Liver (tissue), 9 donors: ENCODE data around the gene MBLAC1. TPM values are rescaled to one million over a fixed set of nuclear protein-coding genes. Genes with fewer than 3 reads are reported as not detected.

Experiments used
- DNase-seq: peaks from one replicate; pipeline ENCODE4 v3.0.0-alpha.2; 2017; ENCODE audit warnings: low spot score
- H3K27ac ChIP-seq, 2 donors: one replicate each; pipeline ENCODE4 v1.7.0; 2013; ENCODE audit warnings: inconsistent platforms in 2 of 2, low read length in 2 of 2, control low read depth in 1 of 2, low read depth in 1 of 2, mild to moderate bottlenecking in 1 of 2
- H3K27me3 ChIP-seq, 4 donors: one replicate each; pipeline versions ENCODE4 v1.6.1 to v1.7.0; 2013; ENCODE audit warnings: low read length in 3 of 4, inconsistent platforms in 1 of 4, mild to moderate bottlenecking in 1 of 4, moderate library complexity in 1 of 4; ENCODE audit not compliant: control insufficient read depth in 4 of 4, insufficient read depth in 4 of 4
- H3K36me3 ChIP-seq, 4 donors: one replicate each; pipeline versions ENCODE4 v1.6.1 to v1.7.0; 2013; ENCODE audit warnings: low read length in 3 of 4, mild to moderate bottlenecking in 3 of 4, low read depth in 1 of 4, moderate library complexity in 1 of 4; ENCODE audit not compliant: control insufficient read depth in 4 of 4, insufficient read depth in 3 of 4
- H3K4me1 ChIP-seq, 4 donors: one replicate each; pipeline versions ENCODE4 v1.6.1 to v1.7.0; 2013; ENCODE audit warnings: low read length in 3 of 4, mild to moderate bottlenecking in 3 of 4, moderate library complexity in 1 of 4; ENCODE audit not compliant: control insufficient read depth in 4 of 4, insufficient read depth in 4 of 4
- H3K4me3 ChIP-seq, 3 donors: one replicate each; pipeline versions ENCODE4 v1.6.1 to v1.7.0; 2013; ENCODE audit warnings: low read length in 3 of 3, control low read depth in 1 of 3, low read depth in 1 of 3, mild to moderate bottlenecking in 1 of 3
- H3K9ac ChIP-seq, 2 donors: one replicate each; pipeline ENCODE4 v1.7.0; 2013; ENCODE audit warnings: low read length in 2 of 2, mild to moderate bottlenecking in 2 of 2, moderate library complexity in 2 of 2, control low read depth in 1 of 2, low read depth in 1 of 2
- H3K9me3 ChIP-seq, 4 donors: one replicate each; pipeline versions ENCODE4 v1.6.1 to v1.7.0; 2013; ENCODE audit warnings: low read length in 3 of 4; ENCODE audit not compliant: control insufficient read depth in 4 of 4
- FOXA1 ChIP-seq: IDR thresholded peaks from 2 replicates; pipeline ENCODE4 v1.6.1; 2016; ENCODE audit warnings: antibody characterized with exemption
- FOXA2 ChIP-seq: IDR thresholded peaks from 2 replicates; pipeline ENCODE4 v1.6.1; 2016; ENCODE audit warnings: antibody characterized with exemption
- GABPA ChIP-seq, 2 donors: IDR thresholded peaks in 1 of 2; conservative IDR thresholded peaks in 1 of 2; 2 replicates each; pipeline ENCODE4 v1.6.1; 2016; ENCODE audit warnings: antibody characterized with exemption in 2 of 2, mild to moderate bottlenecking in 1 of 2, moderate library complexity in 1 of 2
- HNF4A ChIP-seq, 2 donors: conservative IDR thresholded peaks; 2 replicates each; pipeline ENCODE4 v1.6.1; 2016; ENCODE audit warnings: antibody characterized with exemption in 2 of 2, mild to moderate bottlenecking in 2 of 2
- JUND ChIP-seq, 2 donors: IDR thresholded peaks; 2 replicates each; pipeline ENCODE4 v1.6.1; 2016; ENCODE audit warnings: antibody characterized with exemption in 2 of 2
- RXRA ChIP-seq, 2 donors: IDR thresholded peaks; 2 replicates each; pipeline ENCODE4 v1.6.1; 2017 to 2018; ENCODE audit warnings: antibody characterized with exemption in 2 of 2, mild to moderate bottlenecking in 1 of 2
- SP1 ChIP-seq: IDR thresholded peaks from 2 replicates; pipeline ENCODE4 v1.6.1; 2018; ENCODE audit warnings: antibody characterized with exemption, mild to moderate bottlenecking
- TAF1 ChIP-seq: conservative IDR thresholded peaks from 2 replicates; pipeline ENCODE4 v1.6.1; 2016; ENCODE audit warnings: antibody characterized with exemption, mild to moderate bottlenecking
- YY1 ChIP-seq: IDR thresholded peaks from 2 replicates; pipeline ENCODE4 v1.6.1; 2016; ENCODE audit warnings: antibody characterized with exemption, mild to moderate bottlenecking
- WGBS: extraction: QIAGEN DNeasy Blood & Tissue Kit; methylation state at CpG from one replicate; pipeline ENCODE4 v1.1.7; 2013; 5-methylcytosine and 5-hydroxymethylcytosine counted together
- polyA plus RNA-seq, 2 donors: library from polyadenylated mRNA; stranded (reverse) in 1 of 2; unstranded in 1 of 2; fragments of 200-250 nt in 1 of 2; fragments of >200 nt in 1 of 2; fragmentation: Nextera tagmentation in 1 of 2; extraction: Ambion mirVana in 1 of 2; gene quantifications; one replicate each; pipeline versions ENCODE4 v1.2.1 to v1.2.3, GENCODE V29; 2013 to 2015
- total RNA-seq, 2 donors: library from RNA; depleted of rRNA; stranded (reverse); fragments of >200 nt; gene quantifications; one replicate each; pipeline ENCODE4 v1.2.3, GENCODE V29; 2014
- TF ChIP-seq, protein P1 (sequence below): IDR thresholded peaks from 2 replicates; pipeline ENCODE4 v1.6.1; 2016; ENCODE audit warnings: antibody characterized with exemption
- TF ChIP-seq, protein P2 (sequence below): fragments of 150-350 bp; IDR thresholded peaks from 2 replicates; pipeline ENCODE4 v1.5.1; 2017; ENCODE audit warnings: improper control_type of control experiment, low read depth, low read length; ENCODE audit not compliant: missing input control
- TF ChIP-seq, protein P3 (sequence below): IDR thresholded peaks from 2 replicates; pipeline ENCODE4 v1.6.1; 2016; ENCODE audit warnings: antibody characterized with exemption
- TF ChIP-seq, protein P4 (sequence below): IDR thresholded peaks from 2 replicates; pipeline ENCODE4 v1.6.1; 2016; ENCODE audit warnings: antibody characterized with exemption
- TF ChIP-seq, protein P5 (sequence below): IDR thresholded peaks from 2 replicates; pipeline ENCODE4 v1.6.1; 2016; ENCODE audit warnings: antibody characterized with exemption, mild to moderate bottlenecking
- donor health status: healthy.
- donor health status: healthy.
- donor health status: healthy.
- donor health status: healthy.
- donor health status: healthy.

The MBLAC1 gene
- total and polyA plus RNA-seq, 4 donors: 1.0 to 1.4 (median 1.3) TPM

DNA sequence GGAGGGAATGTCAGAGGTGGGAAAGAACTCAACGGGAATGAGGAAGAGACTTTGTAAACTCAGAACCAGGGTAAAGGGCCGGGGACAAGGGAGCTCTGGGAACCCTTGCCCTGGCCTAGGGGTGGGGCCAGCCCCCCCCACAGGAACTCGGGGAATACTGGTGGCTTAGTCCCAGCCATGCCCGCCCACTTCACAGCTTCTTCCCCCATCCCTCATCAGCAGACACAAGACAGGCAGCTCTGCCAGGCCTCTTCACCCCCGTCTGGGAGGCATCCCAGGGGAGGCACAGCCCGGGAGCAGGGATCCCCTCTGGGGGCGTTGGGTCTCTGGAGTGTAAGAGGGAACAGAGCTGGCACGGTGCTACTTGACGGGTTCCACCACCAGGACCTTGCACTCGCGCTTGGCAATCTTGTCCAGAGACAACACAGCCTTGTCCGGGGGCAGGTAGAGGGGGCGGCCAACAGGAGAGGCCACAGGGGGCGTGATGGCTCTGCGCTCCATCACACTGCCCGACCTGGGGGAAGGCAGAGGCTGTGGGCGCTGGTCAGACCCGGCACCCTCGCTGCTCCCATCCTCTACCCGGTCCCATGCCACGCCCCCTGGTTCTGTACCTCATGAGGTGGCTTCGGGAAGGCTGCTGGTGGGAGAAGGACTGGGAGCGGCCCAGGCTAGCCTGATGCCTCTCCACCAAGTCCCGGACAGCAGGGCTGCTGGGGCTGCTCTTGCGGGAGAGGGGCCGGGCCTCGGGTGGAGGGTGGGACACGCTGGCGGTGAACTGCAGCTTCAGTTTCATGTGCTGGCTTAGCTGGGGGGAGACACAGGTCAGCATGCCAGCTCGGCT lies 28.1 kb downstream of the MBLAC1 start:
- 77% methylated on average over 30 of the region's 30 CpGs for WGBS
- H3K36me3 ChIP-seq: peaks cover 2 to 30% (median 11%) of the 10 kb centered on the region in 4 donors
- H3K27me3 ChIP-seq: no peaks in the 10 kb centered on the region
- H3K4me3 ChIP-seq: no peak overlapping the region
- H3K9me3 ChIP-seq: no peaks in the 10 kb centered on the region
- H3K27ac ChIP-seq: no peak overlapping the region
- H3K4me1 ChIP-seq: peaks cover 3 to 17% (median 10%) of the 10 kb centered on the region in 4 donors
- no peak for DNase-seq
- TF ChIP-seq TAF1 (no peak), SP1 (no peak), FOXA1 (no peak), HNF4A (conservative IDR thresholded peaks at IDR 0.05) (no peak), JUND (IDR thresholded peaks at IDR 0.05) (no peak), YY1 (no peak), RXRA (IDR thresholded peaks at IDR 0.05) (no peak), GABPA (IDR thresholded peaks at IDR 0.05 in 1 of 2, conservative IDR thresholded peaks at IDR 0.05 in 1 of 2) (no peak), FOXA2 (no peak)
- TF ChIP-seq, protein P1, sequence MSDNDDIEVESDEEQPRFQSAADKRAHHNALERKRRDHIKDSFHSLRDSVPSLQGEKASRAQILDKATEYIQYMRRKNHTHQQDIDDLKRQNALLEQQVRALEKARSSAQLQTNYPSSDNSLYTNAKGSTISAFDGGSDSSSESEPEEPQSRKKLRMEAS: no peak
- TF ChIP-seq, protein P2, sequence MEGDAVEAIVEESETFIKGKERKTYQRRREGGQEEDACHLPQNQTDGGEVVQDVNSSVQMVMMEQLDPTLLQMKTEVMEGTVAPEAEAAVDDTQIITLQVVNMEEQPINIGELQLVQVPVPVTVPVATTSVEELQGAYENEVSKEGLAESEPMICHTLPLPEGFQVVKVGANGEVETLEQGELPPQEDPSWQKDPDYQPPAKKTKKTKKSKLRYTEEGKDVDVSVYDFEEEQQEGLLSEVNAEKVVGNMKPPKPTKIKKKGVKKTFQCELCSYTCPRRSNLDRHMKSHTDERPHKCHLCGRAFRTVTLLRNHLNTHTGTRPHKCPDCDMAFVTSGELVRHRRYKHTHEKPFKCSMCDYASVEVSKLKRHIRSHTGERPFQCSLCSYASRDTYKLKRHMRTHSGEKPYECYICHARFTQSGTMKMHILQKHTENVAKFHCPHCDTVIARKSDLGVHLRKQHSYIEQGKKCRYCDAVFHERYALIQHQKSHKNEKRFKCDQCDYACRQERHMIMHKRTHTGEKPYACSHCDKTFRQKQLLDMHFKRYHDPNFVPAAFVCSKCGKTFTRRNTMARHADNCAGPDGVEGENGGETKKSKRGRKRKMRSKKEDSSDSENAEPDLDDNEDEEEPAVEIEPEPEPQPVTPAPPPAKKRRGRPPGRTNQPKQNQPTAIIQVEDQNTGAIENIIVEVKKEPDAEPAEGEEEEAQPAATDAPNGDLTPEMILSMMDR: no peak
- TF ChIP-seq, protein P3, sequence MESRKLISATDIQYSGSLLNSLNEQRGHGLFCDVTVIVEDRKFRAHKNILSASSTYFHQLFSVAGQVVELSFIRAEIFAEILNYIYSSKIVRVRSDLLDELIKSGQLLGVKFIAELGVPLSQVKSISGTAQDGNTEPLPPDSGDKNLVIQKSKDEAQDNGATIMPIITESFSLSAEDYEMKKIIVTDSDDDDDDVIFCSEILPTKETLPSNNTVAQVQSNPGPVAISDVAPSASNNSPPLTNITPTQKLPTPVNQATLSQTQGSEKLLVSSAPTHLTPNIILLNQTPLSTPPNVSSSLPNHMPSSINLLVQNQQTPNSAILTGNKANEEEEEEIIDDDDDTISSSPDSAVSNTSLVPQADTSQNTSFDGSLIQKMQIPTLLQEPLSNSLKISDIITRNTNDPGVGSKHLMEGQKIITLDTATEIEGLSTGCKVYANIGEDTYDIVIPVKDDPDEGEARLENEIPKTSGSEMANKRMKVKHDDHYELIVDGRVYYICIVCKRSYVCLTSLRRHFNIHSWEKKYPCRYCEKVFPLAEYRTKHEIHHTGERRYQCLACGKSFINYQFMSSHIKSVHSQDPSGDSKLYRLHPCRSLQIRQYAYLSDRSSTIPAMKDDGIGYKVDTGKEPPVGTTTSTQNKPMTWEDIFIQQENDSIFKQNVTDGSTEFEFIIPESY: no peak
- TF ChIP-seq, protein P4, sequence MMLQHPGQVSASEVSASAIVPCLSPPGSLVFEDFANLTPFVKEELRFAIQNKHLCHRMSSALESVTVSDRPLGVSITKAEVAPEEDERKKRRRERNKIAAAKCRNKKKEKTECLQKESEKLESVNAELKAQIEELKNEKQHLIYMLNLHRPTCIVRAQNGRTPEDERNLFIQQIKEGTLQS: no peak
- TF ChIP-seq, protein P5, sequence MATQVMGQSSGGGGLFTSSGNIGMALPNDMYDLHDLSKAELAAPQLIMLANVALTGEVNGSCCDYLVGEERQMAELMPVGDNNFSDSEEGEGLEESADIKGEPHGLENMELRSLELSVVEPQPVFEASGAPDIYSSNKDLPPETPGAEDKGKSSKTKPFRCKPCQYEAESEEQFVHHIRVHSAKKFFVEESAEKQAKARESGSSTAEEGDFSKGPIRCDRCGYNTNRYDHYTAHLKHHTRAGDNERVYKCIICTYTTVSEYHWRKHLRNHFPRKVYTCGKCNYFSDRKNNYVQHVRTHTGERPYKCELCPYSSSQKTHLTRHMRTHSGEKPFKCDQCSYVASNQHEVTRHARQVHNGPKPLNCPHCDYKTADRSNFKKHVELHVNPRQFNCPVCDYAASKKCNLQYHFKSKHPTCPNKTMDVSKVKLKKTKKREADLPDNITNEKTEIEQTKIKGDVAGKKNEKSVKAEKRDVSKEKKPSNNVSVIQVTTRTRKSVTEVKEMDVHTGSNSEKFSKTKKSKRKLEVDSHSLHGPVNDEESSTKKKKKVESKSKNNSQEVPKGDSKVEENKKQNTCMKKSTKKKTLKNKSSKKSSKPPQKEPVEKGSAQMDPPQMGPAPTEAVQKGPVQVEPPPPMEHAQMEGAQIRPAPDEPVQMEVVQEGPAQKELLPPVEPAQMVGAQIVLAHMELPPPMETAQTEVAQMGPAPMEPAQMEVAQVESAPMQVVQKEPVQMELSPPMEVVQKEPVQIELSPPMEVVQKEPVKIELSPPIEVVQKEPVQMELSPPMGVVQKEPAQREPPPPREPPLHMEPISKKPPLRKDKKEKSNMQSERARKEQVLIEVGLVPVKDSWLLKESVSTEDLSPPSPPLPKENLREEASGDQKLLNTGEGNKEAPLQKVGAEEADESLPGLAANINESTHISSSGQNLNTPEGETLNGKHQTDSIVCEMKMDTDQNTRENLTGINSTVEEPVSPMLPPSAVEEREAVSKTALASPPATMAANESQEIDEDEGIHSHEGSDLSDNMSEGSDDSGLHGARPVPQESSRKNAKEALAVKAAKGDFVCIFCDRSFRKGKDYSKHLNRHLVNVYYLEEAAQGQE: no peak
- no peak overlapping the region for H3K9ac ChIP-seq
